ENCODE measurements around the gene RNF182. TPM values are rescaled to one million over a fixed set of nuclear protein-coding genes. Genes with fewer than 3 reads are reported as not detected.
"Not testable (repeated sequence)": the region's sequence is repeated elsewhere in the genome, so short reads cannot be mapped to it uniquely, and the experiment has no call there.

The RNF182 gene
- polyA plus RNA-seq (ENCODE audit: insufficient read length) = 2.8 TPM
- long read RNA-seq, donor 1, partial matches to known transcripts = 0 of 1 reads
- long read RNA-seq, donor 1, other reads (novel, unspliced or antisense) = 0 of 1 reads
- long read RNA-seq, donor 2 = 0 reads
- long read RNA-seq, donor 3, partial matches to known transcripts = 0 of 2 reads
- long read RNA-seq, donor 3, other reads (novel, unspliced or antisense) = 0 of 2 reads
- long read RNA-seq, donor 4 = 0 reads
- long read RNA-seq, donor 5, partial matches to known transcripts = 0 of 2 reads
- long read RNA-seq, donor 5, other reads (novel, unspliced or antisense) = 0 of 2 reads
- long read RNA-seq, donor 6, partial matches to known transcripts = 0 of 1 reads
- long read RNA-seq, donor 6, other reads (novel, unspliced or antisense) = 0 of 1 reads
- long read RNA-seq, donor 7, partial matches to known transcripts = 0 of 1 reads
- long read RNA-seq, donor 7, other reads (novel, unspliced or antisense) = 0 of 1 reads
- long read RNA-seq, donor 8, partial matches to known transcripts = 0 of 1 reads
- long read RNA-seq, donor 8, other reads (novel, unspliced or antisense) = 0 of 1 reads

DNA sequence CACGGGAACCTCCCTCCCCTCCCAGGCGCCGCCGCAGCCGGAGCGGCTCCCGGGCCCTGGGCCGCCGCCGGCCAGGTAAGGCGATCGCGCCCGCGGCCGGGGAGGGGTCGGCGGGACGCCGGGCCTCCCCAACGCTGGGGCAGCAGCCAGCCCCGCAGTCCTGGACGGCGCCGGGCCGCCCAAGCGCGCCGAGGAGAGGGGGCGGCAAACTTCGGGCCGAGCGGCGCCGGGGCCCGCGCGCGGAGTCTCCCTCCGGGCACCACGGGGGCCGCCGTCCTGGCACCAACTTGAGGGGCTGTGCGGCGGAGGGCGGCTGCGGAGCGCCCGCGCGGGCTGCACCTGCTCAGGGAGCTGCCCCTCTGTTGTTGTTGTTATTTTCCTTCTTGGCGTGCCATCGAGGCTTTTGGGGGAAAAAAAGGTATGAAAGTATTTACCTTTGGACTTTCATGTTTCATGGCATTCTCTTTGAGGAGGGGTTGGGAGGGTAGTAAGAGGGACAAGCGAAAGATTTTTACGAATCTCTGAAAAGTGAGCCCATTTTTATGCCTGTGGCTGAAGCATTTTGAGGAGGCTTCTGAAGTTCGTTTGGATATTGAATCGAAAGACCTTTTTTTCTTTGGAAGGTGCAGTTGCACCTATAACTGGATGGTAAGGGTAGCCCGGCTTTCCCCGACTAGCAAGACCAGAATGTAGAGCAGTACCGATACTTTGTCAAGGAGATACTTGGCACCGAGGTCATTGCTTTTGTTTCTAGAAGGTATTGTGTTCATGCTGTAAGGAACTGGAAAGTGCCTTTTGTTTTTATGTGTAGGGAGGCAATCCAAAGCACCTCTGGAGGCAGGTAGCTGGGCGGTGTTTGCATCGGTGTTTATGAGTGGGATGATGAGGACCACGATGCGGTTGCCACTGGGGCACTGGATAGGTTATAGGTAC is at the start of gene RNF182:
Gene RNF182 (plus strand): TSS at position 4 of the 933 bp plus-strand sequence. CDS start 52,168 bp downstream, outside the sequence.
- DNase-seq = peak; percentile 20

DNA sequence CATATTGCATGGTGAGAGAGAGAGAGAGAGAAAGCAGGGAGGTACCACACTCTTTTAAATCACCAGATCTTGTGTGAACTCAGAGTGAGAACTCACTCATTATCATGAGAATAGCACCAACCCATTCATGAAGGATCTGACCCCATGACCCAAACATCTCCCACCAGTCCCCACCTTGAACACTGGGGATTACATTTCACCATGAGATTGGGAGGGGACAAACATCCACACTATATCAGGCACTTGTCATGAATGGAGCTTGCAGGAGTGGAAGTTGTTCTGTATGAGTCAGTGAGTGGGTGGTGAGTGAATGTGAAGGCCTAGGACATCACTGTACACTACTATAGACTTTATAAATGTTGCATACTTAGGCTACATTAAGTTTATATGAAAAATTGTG is 47.7 kb upstream of the RNF182 start:
- DNase-seq = no peak

DNA sequence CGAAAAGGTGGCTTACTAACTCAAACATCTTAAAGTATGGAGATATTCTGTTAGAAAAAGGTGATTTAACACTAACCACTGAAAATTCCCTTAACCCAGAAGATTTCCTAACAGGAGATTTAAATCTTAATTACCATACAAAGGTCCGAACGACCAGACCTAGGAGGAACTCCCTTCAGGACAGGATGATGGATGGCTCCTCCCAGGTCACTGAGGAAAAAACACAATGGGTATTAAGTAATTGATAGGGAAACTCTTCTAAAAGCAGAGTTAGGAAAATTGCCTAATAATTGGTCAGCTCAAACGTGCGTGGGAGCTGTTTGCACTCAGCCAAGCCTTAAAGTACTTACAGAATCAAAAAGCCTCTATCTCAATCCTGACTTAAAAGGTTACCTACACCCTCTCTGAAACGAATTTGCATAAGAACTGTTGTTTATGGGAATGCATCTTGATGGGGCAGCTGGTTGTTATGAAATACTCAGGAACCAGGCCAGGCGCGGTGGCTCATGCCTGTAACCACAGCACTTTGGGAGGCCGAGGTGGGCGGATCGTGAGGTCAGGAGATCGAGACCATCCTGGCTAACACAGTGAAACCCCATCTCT is 44.6 kb upstream of the RNF182 start:
- not testable (repeated sequence) for DNase-seq

DNA sequence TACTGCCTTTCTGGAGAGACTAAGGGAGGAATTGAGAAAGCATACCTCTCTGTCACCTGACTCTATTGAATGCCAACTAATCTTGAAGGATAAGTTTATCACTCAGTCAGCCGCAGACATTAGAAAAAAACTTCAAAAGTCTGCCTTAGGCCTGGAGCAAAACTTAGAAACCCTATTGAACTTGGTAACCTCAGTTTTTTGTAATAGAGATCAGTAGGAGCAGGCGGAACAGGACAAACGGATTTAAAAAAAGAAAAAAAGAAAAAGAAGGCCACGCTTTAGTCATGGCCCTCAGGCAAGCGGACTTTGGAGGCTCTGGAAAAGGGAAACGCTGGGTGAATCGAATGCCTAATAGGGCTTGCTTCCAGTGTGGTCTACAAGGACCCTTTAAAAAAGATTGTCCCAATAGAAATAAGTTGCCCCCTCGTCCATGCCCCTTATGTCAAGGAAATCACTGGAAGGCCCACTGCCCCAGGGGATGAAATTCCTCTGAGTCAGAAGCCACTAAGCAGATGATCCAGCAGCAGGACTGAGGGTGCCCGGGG is 43.1 kb upstream of the RNF182 start:
- no peak for DNase-seq

- no peak for DNase-seq
Observed at GRCh38 chr6:13883966-13884365, 40.8 kb upstream of the RNF182 start.

GRCh38 chr6:13884397-13884796 is 40.4 kb upstream of the RNF182 start:
- DNase-seq = no peak

GRCh38 chr6:13885601-13886000 is 39.2 kb upstream of the RNF182 start:
- DNase-seq = no peak

- DNase-seq = no peak
Observed at GRCh38 chr6:13886949-13887348, 37.8 kb upstream of the RNF182 start.

DNA sequence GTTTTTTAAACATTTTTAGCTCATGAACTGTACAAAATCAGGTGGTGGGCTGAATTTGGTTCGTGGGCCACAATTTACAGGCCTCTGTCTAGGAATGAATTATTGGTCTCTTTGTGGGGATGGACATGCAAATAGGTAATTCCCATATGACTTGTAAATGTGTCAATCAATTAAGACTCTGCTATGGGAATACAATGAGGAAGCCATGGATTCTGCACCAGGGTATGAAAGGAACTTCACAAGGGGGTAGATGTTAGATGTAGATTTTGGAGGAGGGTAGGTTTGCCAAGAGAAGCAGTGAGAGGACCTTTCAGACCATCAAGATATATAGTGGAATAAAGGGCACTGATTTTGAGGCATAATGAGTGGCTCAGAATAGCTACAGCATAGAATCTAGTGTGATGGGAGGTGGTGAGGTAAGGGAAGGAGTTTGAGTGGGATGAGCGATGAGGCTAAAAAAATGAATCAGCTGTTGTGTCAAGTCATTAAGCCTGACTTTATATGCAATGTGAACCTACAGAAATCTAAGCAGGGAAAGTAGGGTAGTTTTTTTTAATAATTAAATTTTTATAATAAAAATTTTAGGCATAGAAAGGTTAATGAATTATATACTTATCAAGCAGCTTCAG is 32.6 kb upstream of the RNF182 start:
- no peak for DNase-seq

DNA sequence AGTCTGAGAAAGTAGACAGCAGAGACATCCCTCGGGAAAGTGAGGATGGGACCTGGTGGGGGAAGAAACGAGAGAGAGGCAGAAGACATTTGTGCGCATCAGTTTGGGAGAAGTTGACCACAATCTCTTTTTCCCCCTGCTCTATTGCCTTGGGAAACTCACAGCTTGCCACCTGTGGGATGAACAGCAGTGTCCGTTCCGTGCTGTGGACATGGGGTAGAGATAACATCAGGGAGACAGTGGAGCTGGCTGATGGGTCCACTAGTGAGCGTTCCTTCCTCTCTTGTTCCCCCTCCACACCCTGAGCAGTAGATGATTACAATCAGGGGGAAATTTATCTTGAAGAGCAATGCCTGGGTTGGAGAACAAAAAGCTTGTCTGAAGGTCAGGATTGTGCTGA is 21.8 kb upstream of the RNF182 start:
- DNase-seq = no peak

GRCh38 chr6:13903364-13903763 is 21.4 kb upstream of the RNF182 start:
- DNase-seq = no peak

DNA sequence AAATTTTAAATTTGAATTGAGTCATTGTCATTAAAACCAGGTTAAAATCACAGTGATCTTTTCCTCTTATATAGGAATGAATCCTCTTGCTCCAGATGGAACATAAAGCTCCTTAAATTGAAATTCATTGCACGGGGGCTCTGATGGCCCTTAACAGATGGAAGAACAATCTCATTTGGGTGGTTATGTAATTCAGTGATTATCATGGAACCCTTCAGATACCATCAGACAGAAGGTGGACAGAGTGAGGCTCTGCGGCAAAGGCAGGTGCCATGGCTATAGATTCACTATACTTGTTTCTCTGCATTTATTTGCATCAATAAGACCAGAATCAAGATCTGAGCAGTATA is 17.8 kb upstream of the RNF182 start:
- no peak for DNase-seq

DNA sequence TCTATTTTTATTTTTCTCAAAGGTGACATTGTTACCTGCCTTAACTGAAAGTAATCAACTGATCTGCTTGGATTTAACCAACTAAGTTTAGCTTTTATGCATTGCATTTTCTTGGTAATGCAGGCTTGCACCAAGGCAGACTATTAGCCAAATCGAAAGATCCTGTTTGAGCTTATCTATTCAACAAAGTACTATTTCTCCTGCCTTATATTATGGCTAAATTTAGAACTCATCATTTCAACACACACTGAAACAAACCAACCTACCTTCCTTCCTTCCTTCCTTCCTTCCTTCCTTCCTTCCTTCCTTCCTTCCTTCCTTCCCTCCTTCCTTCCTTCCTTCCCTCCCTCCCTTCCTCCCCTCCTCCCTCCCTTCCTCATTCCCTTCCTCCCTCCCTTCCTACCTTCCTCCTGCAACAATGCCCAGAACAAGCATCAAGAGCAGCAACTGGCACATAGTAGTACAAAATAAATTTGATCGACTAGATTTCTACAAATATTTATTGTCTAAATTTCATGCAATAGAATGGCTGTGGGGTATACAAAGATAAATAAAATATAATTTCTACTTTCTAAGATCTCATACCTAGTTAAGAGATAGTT is 17.0 kb upstream of the RNF182 start:
- no peak for DNase-seq

- peak; percentile 74 for DNase-seq
Observed at GRCh38 chr6:13908955-13909381, 15.8 kb upstream of the RNF182 start.

DNA sequence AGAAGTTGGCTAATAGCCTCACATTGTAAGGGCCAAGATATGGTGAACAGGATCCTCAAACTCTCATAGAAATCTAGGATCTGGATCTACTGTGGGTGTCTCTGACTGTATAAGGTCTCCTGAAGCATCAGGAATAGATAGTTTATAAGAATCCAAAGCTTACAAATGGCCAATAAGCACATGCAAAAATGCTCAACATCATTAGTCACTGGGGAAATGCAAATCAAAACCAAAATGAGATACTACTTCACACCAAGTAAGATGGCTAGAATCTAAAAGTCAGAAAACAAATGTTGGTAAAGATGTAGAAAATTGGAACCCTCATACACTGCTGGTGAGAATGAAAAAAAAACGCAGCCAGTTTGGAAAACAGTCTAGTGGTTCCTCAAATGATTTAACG is 14.3 kb upstream of the RNF182 start:
- no peak for DNase-seq

GRCh38 chr6:13911337-13911736 is 13.4 kb upstream of the RNF182 start:
- DNase-seq = no peak

DNA sequence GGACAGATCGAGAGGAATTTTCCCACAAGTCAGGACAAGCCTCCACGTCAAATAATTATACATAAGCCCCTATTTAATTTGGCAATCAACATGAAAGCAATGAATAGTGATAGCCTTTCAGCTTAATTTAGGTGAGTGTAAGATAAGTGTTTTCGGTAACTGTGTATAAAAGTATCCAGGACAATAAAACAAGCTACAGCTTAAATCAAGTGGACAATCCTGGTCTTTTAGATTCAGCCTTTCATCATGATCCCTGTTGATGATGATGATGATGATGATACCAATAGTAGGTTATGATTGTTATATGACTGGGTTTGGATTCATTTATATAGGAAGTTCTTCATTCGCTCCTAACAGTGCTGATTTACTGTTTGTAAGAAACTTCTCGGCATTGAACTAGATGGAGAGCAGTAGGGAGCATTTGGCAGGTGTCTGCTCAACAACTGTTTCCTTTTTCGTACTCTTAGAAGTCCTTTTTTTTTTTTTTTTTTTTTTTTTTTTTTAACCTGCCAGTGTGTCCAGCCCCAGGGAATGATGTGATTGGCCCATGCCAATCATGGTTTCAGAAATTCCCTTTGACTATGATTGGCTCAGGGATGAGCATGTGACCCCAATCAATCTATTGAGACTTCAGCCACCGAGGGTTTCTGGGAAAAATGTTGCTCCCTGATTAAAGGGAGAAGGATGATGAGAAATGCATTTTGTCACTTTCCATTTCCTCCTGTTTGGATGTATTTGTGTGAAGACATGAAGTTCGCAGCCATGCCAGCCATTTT is 11.3 kb upstream of the RNF182 start:
- DNase-seq = no peak

GRCh38 chr6:13914351-13914750 is 10.4 kb upstream of the RNF182 start:
- no peak for DNase-seq

DNA sequence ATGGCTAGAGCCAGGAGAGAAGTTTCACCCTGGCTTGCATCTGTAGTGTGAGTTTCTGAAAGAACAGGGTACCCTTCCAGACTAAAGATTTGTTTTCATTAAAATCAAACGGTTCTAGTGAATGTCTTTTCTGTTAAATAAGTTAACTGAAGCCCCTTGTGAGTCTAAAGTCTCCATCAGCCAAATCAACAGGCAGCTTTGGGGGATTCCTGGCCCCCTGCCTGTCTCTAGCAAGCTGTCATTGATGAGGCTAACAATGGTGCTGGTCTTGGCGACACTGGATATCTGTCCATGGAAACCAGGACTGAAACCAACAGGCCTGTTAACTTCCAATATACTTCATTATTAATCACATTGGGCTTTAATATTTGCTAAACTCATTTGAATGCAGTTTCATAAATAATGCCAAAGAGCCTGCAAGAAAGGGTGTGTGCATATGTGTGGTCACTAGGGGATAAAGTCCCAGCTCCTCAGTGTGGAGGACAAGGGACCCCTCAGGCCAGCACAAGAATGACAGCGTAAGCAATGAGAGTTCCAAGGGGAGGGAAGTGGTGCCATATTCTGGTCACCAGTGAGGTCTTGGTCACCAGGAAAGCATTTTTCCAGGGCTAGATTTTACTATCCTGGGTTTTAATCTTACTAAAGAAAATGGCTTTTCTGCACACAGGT is 9.1 kb upstream of the RNF182 start:
- DNase-seq = no peak
